CD4-positive, alpha-beta T cell (primary cell): Measurements from ENCODE around the gene TCF4. TPM values are rescaled to one million over a fixed set of nuclear protein-coding genes. Genes with fewer than 3 reads are reported as not detected.

Experiments used
- ATAC-seq: fragments of 200-7000 bp; cut with Tn5 transposase; one replicate; pipeline ENCODE4 v1.10.0; 2022; ENCODE audit warnings: mild to moderate bottlenecking; ENCODE audit not compliant: poor library complexity
- CTCF ChIA-PET: fragments of 350-600 bp; sonication (Branson Sonifier 250); formaldehyde crosslinking; loops from one replicate; lab custom pipeline; 2021; ENCODE audit warnings: antibody characterized with exemption, inconsistent platforms; lab: Charles Lee
- POLR2A ChIA-PET: fragments of 350-600 bp; sonication (Branson Sonifier 250); formaldehyde crosslinking; loops from one replicate; lab custom pipeline; 2021; ENCODE audit warnings: antibody characterized with exemption, inconsistent platforms; lab: Charles Lee
- DNase-seq, 14 experiments: peaks; one replicate each; pipeline ENCODE4 v3.0.0-alpha.2; 2013 to 2020; ENCODE audit warnings: mixed read lengths in 2 of 14
- H3K27ac ChIP-seq, 2 donors: one replicate each; pipeline versions ENCODE4 v1.5.1 to v1.7.0; 2013; ENCODE audit warnings: low read length in 2 of 2, low read depth in 1 of 2, mild to moderate bottlenecking in 1 of 2
- H3K27me3 ChIP-seq, 2 experiments: 1 replicate in 1 of 2; 2 replicates in 1 of 2; pipeline versions ENCODE4 v1.6.1 to v1.7.0; 2013; ENCODE audit warnings: low read length in 2 of 2, control low read depth in 1 of 2, mild to moderate bottlenecking in 1 of 2, moderate library complexity in 1 of 2; ENCODE audit not compliant: insufficient read depth in 2 of 2, control insufficient read depth in 1 of 2
- H3K36me3 ChIP-seq: one replicate; pipeline ENCODE4 v1.6.1; 2013; ENCODE audit warnings: low read length, control low read depth; ENCODE audit not compliant: insufficient read depth
- H3K4me1 ChIP-seq: one replicate; pipeline ENCODE4 v1.6.1; 2013; ENCODE audit warnings: low read length, control low read depth; ENCODE audit not compliant: insufficient read depth
- H3K4me3 ChIP-seq: one replicate; pipeline ENCODE4 v1.5.1; 2013; ENCODE audit warnings: mild to moderate bottlenecking, low read length, moderate library complexity
- H3K9me3 ChIP-seq, 2 experiments: 1 replicate in 1 of 2; 2 replicates in 1 of 2; pipeline versions ENCODE4 v1.6.1 to v1.7.0; 2013; ENCODE audit warnings: low read length in 2 of 2, mild to moderate bottlenecking in 2 of 2, control low read depth in 1 of 2, moderate library complexity in 1 of 2; ENCODE audit not compliant: control insufficient read depth in 1 of 2, insufficient read depth in 1 of 2
- H3K27ac Mint-ChIP-seq: one replicate; pipeline ENCODE4 v1.8.0; 2020; ENCODE audit warnings: mixed read lengths
- H3K27me3 Mint-ChIP-seq: one replicate; pipeline ENCODE4 v1.8.0; 2021; ENCODE audit warnings: mixed read lengths
- H3K36me3 Mint-ChIP-seq: one replicate; pipeline ENCODE4 v1.8.0; 2021; ENCODE audit warnings: low read depth, mixed read lengths
- H3K4me1 Mint-ChIP-seq: one replicate; pipeline ENCODE4 v1.8.0; 2021; ENCODE audit warnings: low read depth, mixed read lengths
- H3K4me3 Mint-ChIP-seq: one replicate; pipeline ENCODE4 v1.8.0; 2020; ENCODE audit warnings: mild to moderate bottlenecking, mixed read lengths
- H3K9me3 Mint-ChIP-seq: one replicate; pipeline ENCODE4 v1.8.0; 2020; ENCODE audit warnings: mixed read lengths
- CTCF ChIP-seq: fragments of 200-600 bp; IDR thresholded peaks from one replicate; pipeline ENCODE4 v1.8.0; 2022; ENCODE audit warnings: antibody characterized with exemption, mild to moderate bottlenecking
- intact Hi-C, 2 experiments: fragments of 100-400 bp; cut with DNase I in 1 of 2; cut with micrococcal nuclease in 1 of 2; formaldehyde crosslinking; loops; one replicate each; pipeline versions ENCODE4 v1.15.1 to v1.9.0; 2023 to 2025; cut with DNase I, micrococcal nuclease
- total RNA-seq, 174 experiments: library from RNA in 2 of 174; stranded (reverse) in 2 of 174; gene quantifications; one replicate each; pipeline ENCODE4 v1.2.3 and lab custom pipeline; 2021 to 2026

The TCF4 gene
- total RNA-seq, 2 experiments from 2014 or later: 3.0 to 3.2 TPM

DNA sequence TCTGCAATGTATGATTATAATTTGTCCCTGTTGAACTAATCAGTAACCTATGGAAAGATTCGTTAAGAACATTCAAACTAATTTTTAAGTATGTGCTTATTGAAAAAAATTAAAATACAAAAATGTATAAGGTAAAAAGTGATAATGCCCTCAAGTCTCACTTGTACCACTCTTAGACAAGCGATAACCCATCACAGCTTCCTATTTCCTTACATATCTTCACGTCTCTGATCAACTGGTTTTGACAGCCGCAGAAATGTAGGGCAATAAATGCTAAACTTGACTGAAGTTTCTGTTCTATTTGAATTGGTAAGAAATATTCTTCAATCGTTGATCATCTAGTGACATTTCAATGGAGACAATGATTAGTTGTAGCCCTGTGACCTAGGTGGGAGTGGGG, 112.5 kb downstream of the TCF4 start:
- H3K36me3 ChIP-seq: no peaks in the 10 kb centered on the region
- ATAC-seq (no peak), DNase-seq (no peak)
- no peaks in the 10 kb centered on the region for H3K27me3 ChIP-seq
- H3K9me3 ChIP-seq: no peaks in the 10 kb centered on the region
- TF ChIP-seq CTCF: no peak
- no peak overlapping the region for H3K4me3 ChIP-seq
- H3K27ac Mint-ChIP-seq: no peak overlapping the region
- H3K36me3 Mint-ChIP-seq: no peaks in the 10 kb centered on the region
- H3K4me1 ChIP-seq: peaks cover 3% of the 10 kb centered on the region
- H3K4me3 Mint-ChIP-seq: peak overlapping the region; percentile 1
- ChIA-PET POLR2A (no interaction called here), CTCF (no interaction called here)
- intact Hi-C loops: no loop called here
- peaks cover 24% of the 10 kb centered on the region for H3K4me1 Mint-ChIP-seq
- no peaks in the 10 kb centered on the region for H3K27me3 Mint-ChIP-seq
- H3K9me3 Mint-ChIP-seq: no peaks in the 10 kb centered on the region
- H3K27ac ChIP-seq: no peak overlapping the region

GRCh38 chr18:55473560-55473959, 114.4 kb downstream of the TCF4 start:
- Mint-ChIP-seq H3K27ac (no peak overlapping the region), H3K27me3 (no peaks in the 10 kb centered on the region), H3K4me3 (no peak overlapping the region), H3K4me1 (peaks cover 24% of the 10 kb centered on the region), H3K9me3 (no peaks in the 10 kb centered on the region), H3K36me3 (no peaks in the 10 kb centered on the region)
- ATAC-seq (no peak), DNase-seq (no peak)
- CTCF ChIA-PET: no interaction called here
- Histone ChIP-seq H3K36me3 (no peaks in the 10 kb centered on the region), H3K27me3 (no peaks in the 10 kb centered on the region), H3K4me1 (peaks cover 3% of the 10 kb centered on the region), H3K4me3 (no peak overlapping the region), H3K9me3 (no peaks in the 10 kb centered on the region), H3K27ac (no peak overlapping the region)
- POLR2A ChIA-PET: no interaction called here
- intact Hi-C loops: no loop called here
- TF ChIP-seq CTCF: no peak

GRCh38 chr18:55473058-55473457, 114.9 kb downstream of the TCF4 start:
- ChIA-PET POLR2A (no interaction called here), CTCF (no interaction called here)
- Histone ChIP-seq H3K9me3 (no peaks in the 10 kb centered on the region), H3K27ac (no peak overlapping the region), H3K4me3 (no peak overlapping the region), H3K4me1 (peaks cover 3% of the 10 kb centered on the region), H3K36me3 (no peaks in the 10 kb centered on the region), H3K27me3 (no peaks in the 10 kb centered on the region)
- no peak overlapping the region for H3K27ac Mint-ChIP-seq
- H3K27me3 Mint-ChIP-seq: no peaks in the 10 kb centered on the region
- no peak for TF ChIP-seq CTCF
- intact Hi-C loops: no loop called here
- ATAC-seq (no peak), DNase-seq (no peak)
- H3K4me1 Mint-ChIP-seq: peaks cover 19% of the 10 kb centered on the region
- H3K9me3 Mint-ChIP-seq: no peaks in the 10 kb centered on the region
- no peaks in the 10 kb centered on the region for H3K36me3 Mint-ChIP-seq
- no peak overlapping the region for H3K4me3 Mint-ChIP-seq
